Osteocyte (in vitro differentiated cells): ENCODE results near the gene TAS2R39. TPM values are rescaled to one million over a fixed set of nuclear protein-coding genes. Genes with fewer than 3 reads are reported as not detected.
A peak's percentile ranks its signal among the peaks of the same experiment; 100 is the strongest.

Experiments
- DNase-seq: peaks from one replicate; pipeline ENCODE4 v3.0.0; 2021; ENCODE audit warnings: mixed read lengths; ENCODE audit not compliant: unreplicated experiment; ENCODE audit errors: extremely low spot score
- H3K27ac Mint-ChIP-seq: one replicate; pipeline ENCODE4 v1.8.0; 2021; ENCODE audit warnings: mild to moderate bottlenecking, mixed read lengths; ENCODE audit not compliant: unreplicated experiment
- H3K27me3 Mint-ChIP-seq: one replicate; pipeline ENCODE4 v1.8.0; 2021; ENCODE audit warnings: mixed read lengths; ENCODE audit not compliant: unreplicated experiment
- H3K36me3 Mint-ChIP-seq: one replicate; pipeline ENCODE4 v1.8.0; 2021; ENCODE audit warnings: mixed read lengths; ENCODE audit not compliant: unreplicated experiment
- H3K4me1 Mint-ChIP-seq: one replicate; pipeline ENCODE4 v1.8.0; 2021; ENCODE audit warnings: mixed read lengths; ENCODE audit not compliant: unreplicated experiment
- H3K4me3 Mint-ChIP-seq: one replicate; pipeline ENCODE4 v1.8.0; 2021; ENCODE audit warnings: mild to moderate bottlenecking, moderate library complexity, mixed read lengths; ENCODE audit not compliant: unreplicated experiment
- H3K9me3 Mint-ChIP-seq: one replicate; pipeline ENCODE4 v1.8.0; 2021; ENCODE audit warnings: mixed read lengths; ENCODE audit not compliant: unreplicated experiment
- total RNA-seq: library from RNA; stranded (reverse); gene quantifications from 2 replicates; pipeline ENCODE4 v1.2.1, GENCODE V29; 2021
- TF ChIP-seq, protein P1 (sequence below): fragments of 200-600 bp; sonication (generic); IDR thresholded peaks from 2 replicates; pipeline ENCODE4 v1.5.0; 2021; ENCODE audit warnings: antibody characterized with exemption, mild to moderate bottlenecking, moderate library complexity

The TAS2R39 gene
- total RNA-seq, 1 donor from 2014 or later, result not detected

DNA sequence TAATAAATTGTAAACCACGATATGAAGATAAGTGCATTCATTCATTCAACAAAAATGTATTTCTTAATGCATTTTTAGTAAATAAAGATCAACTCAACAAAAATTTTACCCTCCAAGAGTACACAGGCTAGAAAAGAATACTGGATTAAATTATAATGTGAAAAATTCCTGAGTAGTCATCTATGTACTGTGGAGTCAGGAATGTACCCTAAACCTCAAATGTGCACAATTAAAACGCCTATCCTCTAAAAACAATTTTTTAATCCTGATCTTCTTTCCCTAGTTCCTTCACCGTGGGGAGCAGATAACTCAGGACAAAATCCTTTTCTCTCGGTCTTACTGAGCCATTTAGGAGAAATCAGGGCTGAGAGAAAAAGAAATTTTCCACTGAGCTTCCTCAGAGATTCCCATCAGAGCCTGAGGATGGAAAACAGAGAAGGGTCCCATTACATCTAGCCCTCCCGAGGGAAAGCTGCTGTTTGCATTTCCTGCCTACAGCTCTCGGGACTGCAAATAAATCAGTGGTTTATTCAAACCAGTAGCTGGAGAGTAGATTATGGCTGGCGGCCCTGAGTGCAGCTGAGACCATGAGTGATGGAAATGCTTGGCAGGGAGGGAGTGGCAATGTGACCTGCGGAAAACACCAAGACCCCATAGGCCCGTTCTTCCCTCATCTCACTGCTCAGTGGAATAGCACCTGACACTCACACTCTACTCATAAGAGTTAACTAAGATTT lies 46.0 kb downstream of the TAS2R39 start:
- Mint-ChIP-seq H3K4me1 (peaks cover 9% of the 10 kb centered on the region), H3K4me3 (peak overlapping the region; percentile 24), H3K36me3 (peaks cover 3% of the 10 kb centered on the region), H3K9me3 (peaks cover 10% of the 10 kb centered on the region), H3K27me3 (no peaks in the 10 kb centered on the region), H3K27ac (no peak overlapping the region)
- no peak for DNase-seq
- TF ChIP-seq, protein P1, sequence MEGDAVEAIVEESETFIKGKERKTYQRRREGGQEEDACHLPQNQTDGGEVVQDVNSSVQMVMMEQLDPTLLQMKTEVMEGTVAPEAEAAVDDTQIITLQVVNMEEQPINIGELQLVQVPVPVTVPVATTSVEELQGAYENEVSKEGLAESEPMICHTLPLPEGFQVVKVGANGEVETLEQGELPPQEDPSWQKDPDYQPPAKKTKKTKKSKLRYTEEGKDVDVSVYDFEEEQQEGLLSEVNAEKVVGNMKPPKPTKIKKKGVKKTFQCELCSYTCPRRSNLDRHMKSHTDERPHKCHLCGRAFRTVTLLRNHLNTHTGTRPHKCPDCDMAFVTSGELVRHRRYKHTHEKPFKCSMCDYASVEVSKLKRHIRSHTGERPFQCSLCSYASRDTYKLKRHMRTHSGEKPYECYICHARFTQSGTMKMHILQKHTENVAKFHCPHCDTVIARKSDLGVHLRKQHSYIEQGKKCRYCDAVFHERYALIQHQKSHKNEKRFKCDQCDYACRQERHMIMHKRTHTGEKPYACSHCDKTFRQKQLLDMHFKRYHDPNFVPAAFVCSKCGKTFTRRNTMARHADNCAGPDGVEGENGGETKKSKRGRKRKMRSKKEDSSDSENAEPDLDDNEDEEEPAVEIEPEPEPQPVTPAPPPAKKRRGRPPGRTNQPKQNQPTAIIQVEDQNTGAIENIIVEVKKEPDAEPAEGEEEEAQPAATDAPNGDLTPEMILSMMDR, result no peak

DNA sequence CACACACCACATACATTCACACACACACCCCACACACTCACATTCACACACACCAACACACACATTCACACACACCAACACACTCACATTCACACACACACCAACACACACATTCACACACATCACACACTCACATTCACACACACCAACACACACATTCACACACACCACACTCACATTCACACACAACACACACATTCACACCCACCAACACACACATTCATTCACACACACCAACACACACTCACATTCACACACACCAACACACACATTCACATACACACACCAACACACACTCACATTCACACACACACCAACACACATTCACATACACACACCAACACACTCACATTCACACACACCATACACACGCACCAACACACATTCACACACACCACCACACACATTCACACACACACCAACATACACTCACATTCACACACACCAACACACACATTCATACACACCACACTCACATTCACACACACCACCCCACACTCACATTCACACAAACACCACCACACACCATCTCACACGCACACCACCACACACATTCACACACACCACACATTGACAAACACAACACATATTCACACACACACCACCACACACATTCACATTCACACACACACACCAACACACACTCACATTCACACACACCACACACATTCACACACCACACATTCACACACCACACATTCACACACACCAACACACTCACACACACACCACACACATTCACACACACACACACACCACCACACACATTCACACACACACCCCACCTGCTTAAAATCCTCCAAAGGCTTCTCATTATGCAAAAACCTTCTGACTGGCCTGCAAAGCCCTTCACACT lies 47.6 kb downstream of the TAS2R39 start:
- H3K4me1 Mint-ChIP-seq, result peaks cover 8% of the 10 kb centered on the region
- peaks cover 18% of the 10 kb centered on the region for H3K9me3 Mint-ChIP-seq
- no peak overlapping the region for H3K4me3 Mint-ChIP-seq
- DNase-seq, result no peak
- no peak overlapping the region for H3K27ac Mint-ChIP-seq
- no peaks in the 10 kb centered on the region for H3K27me3 Mint-ChIP-seq
- H3K36me3 Mint-ChIP-seq, result peaks cover 7% of the 10 kb centered on the region
- TF ChIP-seq, protein P1, result no peak

Other genes starting within 250 kb of the TAS2R39 start
- gene TRPV5, start 249.7 kb upstream of the TAS2R39 start, total RNA-seq, result not detected in 2 replicates
- gene LLCFC1, start 243.9 kb upstream of the TAS2R39 start, total RNA-seq, result not detected in 2 replicates
- 0.50 and 1.5 TPM in 2 replicates for gene KEL, start 221.1 kb upstream of the TAS2R39 start, total RNA-seq
- gene OR9A2, start 156.3 kb upstream of the TAS2R39 start, total RNA-seq, result not detected in 2 replicates
- not detected in 2 replicates for gene OR6V1, start 131.1 kb upstream of the TAS2R39 start, total RNA-seq
- not detected in 2 replicates for gene PIP, start 51.3 kb upstream of the TAS2R39 start, total RNA-seq
- gene TAS2R40, start 38.6 kb downstream of the TAS2R39 start, total RNA-seq, result not detected in 2 replicates
- 141 and 147 TPM in 2 replicates for gene GSTK1, start 80.0 kb downstream of the TAS2R39 start, total RNA-seq
- gene TMEM139, start 101.5 kb downstream of the TAS2R39 start, total RNA-seq, result not detected in 2 replicates
- gene CASP2, start 104.9 kb downstream of the TAS2R39 start, total RNA-seq, result 47.5 and 51.4 TPM in 2 replicates
- gene CLCN1, start 132.7 kb downstream of the TAS2R39 start, total RNA-seq, result not detected in 2 replicates
- gene FAM131B, start 179.3 kb downstream of the TAS2R39 start, total RNA-seq, result 17.0 and 18.4 TPM in 2 replicates
- 370 and 412 TPM in 2 replicates for gene ZYX, start 197.9 kb downstream of the TAS2R39 start, total RNA-seq
- gene EPHA1, start 225.4 kb downstream of the TAS2R39 start, total RNA-seq, result not detected in 2 replicates